Gastrocnemius medialis (tissue), 4 donors: Measurements from ENCODE around the gene TANK. TPM values are rescaled to one million over a fixed set of nuclear protein-coding genes. Genes with fewer than 3 reads are reported as not detected.

Source experiments
- ATAC-seq, 2 donors: fragments of 150-250 bp; one replicate each; pipeline ENCODE4 v1.9.1; 2016
- DNase-seq, 2 donors: peaks; one replicate each; pipeline ENCODE4 v3.0.0-alpha.2; 2019
- H3K27ac ChIP-seq, 4 donors: fragments of 200-600 bp; sonication (generic); 1 replicate in 1 of 4; 2 replicates in 3 of 4; pipeline ENCODE4 v1.5.1; 2016 to 2018; ENCODE audit warnings: mild to moderate bottlenecking in 2 of 4, moderate library complexity in 1 of 4
- H3K27me3 ChIP-seq, 3 donors: fragments of 200-600 bp; sonication (generic) in 2 of 3; 1 replicate in 1 of 3; 2 replicates in 2 of 3; pipeline versions ENCODE4 v1.5.1 to v1.6.0; 2016 to 2019; ENCODE audit warnings: mild to moderate bottlenecking in 1 of 3, moderate library complexity in 1 of 3
- H3K36me3 ChIP-seq, 2 donors: fragments of 200-600 bp; sonication (generic) in 1 of 2; one replicate each; pipeline ENCODE4 v1.5.1; 2017 to 2018
- H3K4me1 ChIP-seq, 2 donors: fragments of 200-600 bp; sonication (generic) in 1 of 2; one replicate each; pipeline ENCODE4 v1.5.1; 2016 to 2017; ENCODE audit warnings: mild to moderate bottlenecking in 2 of 2
- H3K4me3 ChIP-seq, 4 donors: fragments of 200-600 bp; sonication (generic) in 3 of 4; 1 replicate in 1 of 4; 2 replicates in 3 of 4; pipeline ENCODE4 v1.5.1; 2016 to 2019; ENCODE audit warnings: mild to moderate bottlenecking in 2 of 4
- H3K9me3 ChIP-seq, 3 donors: fragments of 200-600 bp; sonication (generic) in 2 of 3; 1 replicate in 1 of 3; 2 replicates in 2 of 3; pipeline ENCODE4 v1.5.1; 2016 to 2019
- CTCF ChIP-seq, 5 experiments: fragments of 450-650 bp in 3 of 5; fragments of 200-600 bp in 2 of 5; sonication (generic) in 2 of 5; IDR thresholded peaks in 4 of 5; conservative IDR thresholded peaks in 1 of 5; 1 replicate in 4 of 5; 2 replicates in 1 of 5; pipeline ENCODE4 v1.5.1; 2016 to 2019; ENCODE audit warnings: antibody characterized with exemption in 5 of 5, mild to moderate bottlenecking in 3 of 5, moderate library complexity in 3 of 5
- POLR2A ChIP-seq, 2 donors: fragments of 450-650 bp; IDR thresholded peaks; one replicate each; pipeline ENCODE4 v1.6.1; 2017; ENCODE audit warnings: antibody characterized with exemption in 2 of 2, mild to moderate bottlenecking in 2 of 2, moderate library complexity in 2 of 2
- in situ Hi-C, 4 donors: fragments of 200-750 bp; cut with MboI; loops; one replicate each; pipeline versions ENCODE4 v1.15.0 to v1.8.0; 2017; ENCODE audit warnings: low sequenced_read_pairs in 4 of 4
- intact Hi-C: fragments of 100-400 bp; cut with DNase I; formaldehyde crosslinking; loops from one replicate; pipeline ENCODE4 v1.15.1; 2023; ENCODE audit warnings: low total_unique reads
- total RNA-seq, 4 donors: library from RNA; depleted of rRNA; stranded (reverse); fragments of >200 nt; gene quantifications; one replicate each; pipeline versions ENCODE4 v1.1.0 to v1.2.3, GENCODE V29; 2016

TANK gene
- total RNA-seq, 4 donors from 2014 or later: 70.3 to 103 (median 86.0) TPM

GRCh38 chr2:161152302-161152701 lies 7.9 kb upstream of the TANK start:
- DNase-seq (no peak), ATAC-seq (no peak)
- intact Hi-C loops (no loop called here), in situ Hi-C loops (no loop called here)
- Histone ChIP-seq H3K4me1 (no peaks in the 10 kb centered on the region), H3K4me3 (no peak overlapping the region), H3K27me3 (no peaks in the 10 kb centered on the region), H3K27ac (no peak overlapping the region), H3K36me3 (no peaks in the 10 kb centered on the region), H3K9me3 (peaks cover 0 to 18% (median 0%) of the 10 kb centered on the region in 3 donors)
- no peak for TF ChIP-seq POLR2A (IDR thresholded peaks at IDR 0.05)
- TF ChIP-seq CTCF (IDR thresholded peaks at IDR 0.05 in 4 of 5, conservative IDR thresholded peaks at IDR 0.05 in 1 of 5): no peak

GRCh38 chr2:161158882-161159281 lies 1.3 kb upstream of the TANK start:
- Histone ChIP-seq H3K27ac (peak overlapping the region in 1 of 4 donors; percentile 96), H3K4me3 (no peak overlapping the region), H3K27me3 (no peaks in the 10 kb centered on the region), H3K9me3 (no peaks in the 10 kb centered on the region), H3K36me3 (peaks cover 0 to 9% of the 10 kb centered on the region in 2 donors), H3K4me1 (peaks cover 30 to 34% of the 10 kb centered on the region in 2 donors)
- intact Hi-C loops (no loop called here), in situ Hi-C loops (no loop called here)
- ATAC-seq: no peak
- TF ChIP-seq POLR2A (IDR thresholded peaks at IDR 0.05) (no peak), CTCF (IDR thresholded peaks at IDR 0.05 in 4 of 5, conservative IDR thresholded peaks at IDR 0.05 in 1 of 5) (no peak)
- no peak for DNase-seq

GRCh38 chr2:161159456-161160225 lies 587 bp upstream of the TANK start:
- Histone ChIP-seq H3K27me3 (no peaks in the 10 kb centered on the region), H3K27ac (peak overlapping the region; percentile 90 to 99 (median 96)), H3K36me3 (peaks cover 0 to 16% of the 10 kb centered on the region in 2 donors), H3K4me3 (peak overlapping the region; percentile 47 to 98 (median 91)), H3K4me1 (peaks cover 37 to 41% of the 10 kb centered on the region in 2 donors), H3K9me3 (no peaks in the 10 kb centered on the region)
- DNase-seq (no peak), ATAC-seq (peak in 1 of 2 donors; percentile 15)
- intact Hi-C loops (loop anchor here (1.0 to 5.0 kb wide), 3 partner anchors 36 to 148 kb away; partner anchors contain the start of gene PSMD14), in situ Hi-C loops (no loop called here)
- no peak for TF ChIP-seq CTCF (IDR thresholded peaks at IDR 0.05 in 4 of 5, conservative IDR thresholded peaks at IDR 0.05 in 1 of 5)

- intact Hi-C loops: loop anchor here (2.0 to 5.0 kb wide), 2 partner anchors 38 to 146 kb away; partner anchors contain the start of gene PSMD14
- TF ChIP-seq CTCF (IDR thresholded peaks at IDR 0.05 in 4 of 5, conservative IDR thresholded peaks at IDR 0.05 in 1 of 5): no peak
- TF ChIP-seq POLR2A (IDR thresholded peaks at IDR 0.05): no peak
- H3K36me3 ChIP-seq: peaks cover 0 to 16% of the 10 kb centered on the region in 2 donors
- in situ Hi-C loops: no loop called here
- H3K27ac ChIP-seq: peak overlapping the region; percentile 90 to 99 (median 96)
- H3K4me1 ChIP-seq: peaks cover 48 to 50% of the 10 kb centered on the region in 2 donors
- no peaks in the 10 kb centered on the region for H3K27me3 ChIP-seq
- DNase-seq (no peak), ATAC-seq (peak in 1 of 2 donors; percentile 3)
- no peaks in the 10 kb centered on the region for H3K9me3 ChIP-seq
- H3K4me3 ChIP-seq: peak overlapping the region; percentile 81 to 98 (median 91)
Measured at GRCh38 chr2:161161074-161161706, 962 bp downstream of the TANK start.
